Esophagus muscularis mucosa (tissue), 3 donors: ENCODE data around the gene AFF3.

Source experiments
- CTCF ChIP-seq, 3 experiments: fragments of 200-600 bp in 2 of 3; fragments of 450-650 bp in 1 of 3; sonication (generic) in 2 of 3; IDR thresholded peaks; one replicate each; pipeline ENCODE4 v1.5.1; 2017 to 2019; ENCODE audit warnings: antibody characterized with exemption in 3 of 3, mild to moderate bottlenecking in 2 of 3, moderate library complexity in 1 of 3
- POLR2A ChIP-seq: fragments of 450-650 bp; IDR thresholded peaks from one replicate; pipeline ENCODE4 v1.6.1; 2017; ENCODE audit warnings: antibody characterized with exemption, moderate library complexity, mild to moderate bottlenecking, low read depth
- POLR2AphosphoS5 ChIP-seq, 2 donors: sonication (generic); formaldehyde crosslinking; IDR thresholded peaks; one replicate each; pipeline ENCODE4 v1.6.1; 2017; ENCODE audit warnings: antibody characterized with exemption in 2 of 2

GRCh38 chr2:99573634-99574251, 568.6 kb downstream of the AFF3 start:
- TF ChIP-seq POLR2A (no peak), CTCF (IDR thresholded peaks at IDR 0.05) (no peak), POLR2AphosphoS5 (IDR thresholded peaks at IDR 0.05) (no peak)
